Epithelial cell of esophagus (primary cell): ENCODE results near the gene ECE2.

Experiments used
- DNase-seq: peaks from one replicate; pipeline ENCODE4 v3.0.0; 2010; ENCODE audit warnings: low read depth
- H3K4me3 ChIP-seq: 2 replicates; pipeline ENCODE4 v1.5.1; 2011; ENCODE audit warnings: mild to moderate bottlenecking, low read length, control low read depth
- TF ChIP-seq, protein P1 (sequence below): IDR thresholded peaks from 2 replicates; pipeline ENCODE4 v1.5.1; 2011; ENCODE audit warnings: low read depth, mild to moderate bottlenecking, low read length, control low read depth, inconsistent platforms; ENCODE audit not compliant: insufficient read depth; ENCODE audit errors: missing control alignments

Gene ECE2

DNA sequence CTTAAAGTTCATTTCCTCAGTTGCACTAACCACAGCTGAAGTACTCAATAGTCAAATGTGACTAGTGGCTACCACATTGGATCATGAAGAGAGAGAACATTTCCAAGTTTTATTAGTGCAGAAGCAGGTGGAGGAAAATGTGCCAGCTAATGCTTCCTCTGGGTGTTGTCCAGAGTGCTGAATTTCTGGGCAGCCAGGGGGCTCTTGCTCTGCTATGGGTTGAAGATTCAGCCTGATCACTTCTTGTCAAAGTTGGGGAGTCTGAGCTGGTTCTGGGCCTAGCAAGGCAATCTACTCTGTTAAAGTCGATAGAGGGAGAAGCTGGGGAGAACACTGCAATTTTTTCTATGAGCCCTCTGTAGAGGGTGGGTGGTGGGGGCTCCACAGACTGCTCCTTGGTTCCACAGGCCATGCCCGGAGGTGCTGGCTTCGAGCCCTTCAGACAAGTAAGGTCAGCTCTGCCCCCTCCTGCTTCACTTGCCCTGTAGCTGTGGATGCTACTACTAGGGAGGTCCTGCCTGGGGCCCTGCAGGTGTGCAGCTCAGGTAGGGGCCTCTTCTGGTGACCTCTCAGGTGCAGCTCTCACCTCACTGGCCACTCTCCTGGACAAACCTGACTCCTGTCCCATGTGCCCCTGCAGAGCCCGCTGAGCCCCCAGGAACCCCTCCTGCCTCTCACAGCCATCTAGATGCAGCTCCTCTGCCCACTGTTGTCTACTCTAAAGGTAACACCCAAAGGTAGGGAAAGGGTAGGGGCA lies 35.3 kb upstream of the ECE2 start:
- TF ChIP-seq, protein P1, sequence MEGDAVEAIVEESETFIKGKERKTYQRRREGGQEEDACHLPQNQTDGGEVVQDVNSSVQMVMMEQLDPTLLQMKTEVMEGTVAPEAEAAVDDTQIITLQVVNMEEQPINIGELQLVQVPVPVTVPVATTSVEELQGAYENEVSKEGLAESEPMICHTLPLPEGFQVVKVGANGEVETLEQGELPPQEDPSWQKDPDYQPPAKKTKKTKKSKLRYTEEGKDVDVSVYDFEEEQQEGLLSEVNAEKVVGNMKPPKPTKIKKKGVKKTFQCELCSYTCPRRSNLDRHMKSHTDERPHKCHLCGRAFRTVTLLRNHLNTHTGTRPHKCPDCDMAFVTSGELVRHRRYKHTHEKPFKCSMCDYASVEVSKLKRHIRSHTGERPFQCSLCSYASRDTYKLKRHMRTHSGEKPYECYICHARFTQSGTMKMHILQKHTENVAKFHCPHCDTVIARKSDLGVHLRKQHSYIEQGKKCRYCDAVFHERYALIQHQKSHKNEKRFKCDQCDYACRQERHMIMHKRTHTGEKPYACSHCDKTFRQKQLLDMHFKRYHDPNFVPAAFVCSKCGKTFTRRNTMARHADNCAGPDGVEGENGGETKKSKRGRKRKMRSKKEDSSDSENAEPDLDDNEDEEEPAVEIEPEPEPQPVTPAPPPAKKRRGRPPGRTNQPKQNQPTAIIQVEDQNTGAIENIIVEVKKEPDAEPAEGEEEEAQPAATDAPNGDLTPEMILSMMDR, result no peak
- peak; percentile 39 for DNase-seq
- no peak overlapping the region for H3K4me3 ChIP-seq

DNA sequence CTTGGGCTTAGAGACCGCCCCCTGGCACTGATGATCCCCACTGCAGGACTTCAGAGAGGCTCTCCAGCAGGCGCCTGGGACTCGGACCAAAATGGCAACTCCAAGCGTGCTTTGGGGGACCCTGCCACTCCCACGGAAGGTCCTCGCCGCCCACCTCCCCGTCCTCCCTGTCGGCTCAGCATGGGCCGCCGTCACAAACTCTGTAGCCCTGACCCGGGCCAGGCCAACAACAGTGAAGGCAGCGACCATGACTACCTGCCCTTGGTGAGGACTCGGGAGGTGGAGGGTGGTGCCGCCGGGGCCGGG lies 34.7 kb upstream of the ECE2 start:
- DNase-seq, result no peak
- H3K4me3 ChIP-seq, result no peak overlapping the region
- TF ChIP-seq, protein P1, result no peak

DNA sequence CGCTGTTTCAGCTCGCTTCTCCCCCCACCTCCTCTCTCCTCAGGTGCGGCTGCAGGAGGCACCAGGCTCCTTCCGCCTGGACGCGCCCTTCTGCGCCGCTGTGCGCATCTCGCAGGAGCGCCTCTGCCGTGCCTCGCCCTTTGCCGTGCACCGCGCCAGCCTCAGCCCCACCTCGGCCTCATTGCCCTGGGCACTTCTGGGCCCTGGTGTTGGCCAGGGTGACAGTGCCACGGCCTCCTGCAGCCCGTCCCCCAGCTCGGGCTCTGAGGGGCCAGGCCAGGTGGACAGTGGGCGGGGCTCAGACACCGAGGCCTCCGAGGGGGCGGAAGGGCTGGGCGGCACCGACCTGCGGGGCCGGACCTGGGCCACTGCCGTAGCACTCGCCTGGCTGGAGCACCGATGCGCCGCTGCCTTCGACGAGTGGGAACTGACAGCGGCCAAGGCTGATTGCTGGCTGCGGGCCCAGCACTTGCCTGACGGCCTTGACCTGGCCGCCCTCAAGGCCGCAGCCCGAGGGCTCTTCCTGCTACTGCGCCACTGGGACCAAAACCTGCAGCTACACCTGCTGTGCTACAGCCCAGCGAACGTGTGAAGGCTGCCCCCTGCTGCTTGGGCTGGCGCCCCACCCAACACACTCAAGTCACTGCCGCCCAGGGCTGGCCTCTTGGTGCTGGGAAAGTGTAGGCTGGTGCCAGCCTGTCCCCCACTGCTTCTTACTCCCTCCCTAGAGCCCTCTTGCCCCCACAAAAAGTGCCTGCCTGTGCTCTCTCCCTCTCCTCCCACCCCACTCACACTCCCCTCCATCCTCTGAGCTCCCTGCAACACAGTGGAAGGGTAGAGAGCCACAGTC lies 34.1 kb upstream of the ECE2 start:
- TF ChIP-seq, protein P1, result peak; percentile 67
- H3K4me3 ChIP-seq, result no peak overlapping the region
- DNase-seq, result peak; percentile 74

DNA sequence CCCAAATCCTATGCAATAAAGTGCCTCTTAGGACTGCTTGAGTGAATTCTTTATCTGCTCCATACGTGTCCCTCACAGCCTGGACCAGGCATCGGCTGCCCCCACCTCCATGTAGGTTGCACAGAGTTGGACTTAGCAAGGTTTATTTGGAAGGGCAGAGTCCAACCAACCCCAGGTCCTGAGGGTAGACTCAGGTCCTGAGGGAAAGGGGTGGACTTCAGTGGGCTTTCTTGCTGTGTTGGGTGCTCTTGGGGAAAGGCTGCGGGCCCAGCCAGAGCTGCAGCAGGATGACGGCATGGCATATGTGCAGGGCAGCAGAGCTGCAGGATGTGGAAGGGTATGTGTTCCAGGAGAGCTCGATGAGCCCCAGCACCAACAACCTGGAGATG lies 33.5 kb upstream of the ECE2 start:
- no peak overlapping the region for H3K4me3 ChIP-seq
- TF ChIP-seq, protein P1, result no peak
- no peak for DNase-seq

DNA sequence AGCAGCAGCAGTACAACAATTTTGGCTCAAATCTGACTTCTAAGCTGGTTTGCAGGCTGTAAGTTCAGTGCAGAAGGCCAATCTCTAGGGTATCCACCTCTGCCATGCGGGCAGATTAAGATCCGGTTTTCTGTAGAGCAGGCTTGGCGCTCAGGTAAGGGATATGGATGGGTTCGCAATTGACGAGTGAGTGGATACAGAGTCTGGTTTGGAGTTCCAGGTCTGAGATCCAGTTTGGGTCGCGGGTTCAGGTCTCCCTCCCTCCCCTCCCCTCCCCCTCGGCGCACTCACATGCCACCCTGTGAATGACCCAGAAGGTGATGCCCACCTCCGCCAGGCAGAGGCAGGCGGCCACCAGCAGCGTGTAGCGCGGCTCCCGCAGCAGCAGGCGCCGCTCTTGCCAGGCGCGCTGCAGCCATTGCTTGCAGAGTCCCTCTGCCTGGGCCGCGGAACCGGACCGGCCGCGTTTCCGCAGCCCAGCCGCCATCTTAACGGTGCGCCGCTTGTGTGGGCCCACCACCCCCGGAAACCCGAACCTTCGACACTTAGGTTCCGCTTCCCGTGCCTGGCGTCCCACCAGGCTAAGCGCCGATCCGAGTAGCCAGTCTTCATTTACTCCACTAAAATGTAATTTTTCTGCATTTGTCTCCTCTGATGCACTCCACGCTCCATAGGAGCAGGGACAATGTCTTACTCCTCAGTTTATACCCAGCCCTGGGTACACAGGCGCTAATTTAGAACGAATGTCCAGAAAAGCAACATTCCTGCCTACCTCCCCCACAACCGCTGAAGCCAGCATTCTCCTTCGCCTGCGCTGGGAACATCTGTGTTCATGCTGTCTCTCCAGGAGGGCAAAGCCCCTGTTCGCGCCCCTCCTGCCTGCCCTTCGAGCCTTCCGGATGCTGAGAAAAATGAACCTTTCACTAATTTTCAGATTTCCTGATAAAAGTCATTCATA lies 27.1 kb upstream of the ECE2 start, which contains the start of gene ALG3:
Gene ALG3, minus strand, starts transcription at position 509 of the 958 bp plus-strand sequence. Its CDS starts 22 bp downstream, at position 487.
- peak within 1 kb of the TSS; percentile 74 for H3K4me3 ChIP-seq
- TF ChIP-seq, protein P1, result no peak

DNA sequence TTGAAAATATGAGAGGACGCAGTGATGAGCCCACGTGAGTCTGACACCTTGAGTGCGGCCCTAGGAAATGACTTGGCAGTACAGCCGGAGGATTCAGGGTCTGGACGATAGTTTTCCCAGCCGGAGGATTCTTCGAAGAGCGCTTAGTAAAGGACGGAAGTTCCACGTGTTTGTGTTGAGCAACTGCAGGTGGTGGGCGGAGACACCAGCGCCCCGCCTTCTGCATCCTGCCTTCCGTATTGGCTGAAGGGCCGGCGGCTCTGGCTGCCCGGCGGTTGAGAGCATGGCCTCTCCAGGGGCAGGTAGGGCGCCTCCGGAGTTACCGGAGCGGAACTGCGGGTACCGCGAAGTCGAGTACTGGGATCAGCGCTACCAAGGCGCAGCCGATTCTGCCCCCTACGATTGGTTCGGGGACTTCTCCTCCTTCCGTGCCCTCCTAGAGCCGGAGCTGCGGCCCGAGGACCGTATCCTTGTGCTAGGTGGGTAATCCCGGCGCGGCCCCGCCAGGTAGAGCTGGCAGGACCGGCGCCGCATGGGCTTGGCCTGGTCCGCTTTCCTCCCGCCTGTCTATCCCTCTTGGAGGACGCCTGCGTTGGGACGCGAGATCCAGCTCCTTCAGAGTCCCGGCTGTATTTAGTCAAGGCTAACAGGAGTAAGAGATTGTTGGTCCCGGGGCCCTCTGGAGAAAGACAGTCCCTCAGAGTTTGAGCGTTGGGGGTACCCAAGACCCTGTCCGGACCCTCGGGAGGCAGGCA lies 26.2 kb upstream of the ECE2 start, which contains the start of gene EEF1AKMT4:
Gene EEF1AKMT4, plus strand, starts transcription at position 261 of the 755 bp plus-strand sequence. Its CDS starts 23 bp downstream, at position 284.
- TF ChIP-seq, protein P1, result peak; percentile 32
- peak within 1 kb of the TSS; percentile 74 for H3K4me3 ChIP-seq
- peak; percentile 99 for DNase-seq

More for the DNA sequence above, 27.1 kb upstream of the ECE2 start, which contains the start of gene ALG3:
- peak; percentile 93 for DNase-seq
